NT2/D1 (cell line): Measurements from ENCODE around the gene SELPLG.

Experiments used
- DNase-seq: peaks from one replicate; pipeline ENCODE4 v3.0.0-alpha.2; 2011; ENCODE audit warnings: low read depth, low spot score
- H3K27me3 ChIP-seq: 2 replicates; pipeline ENCODE4 v1.6.0; 2011; ENCODE audit warnings: mild to moderate bottlenecking; ENCODE audit not compliant: insufficient read length, insufficient read depth
- H3K36me3 ChIP-seq: 2 replicates; pipeline ENCODE4 v1.6.1; 2011; ENCODE audit warnings: mild to moderate bottlenecking, low read length, mixed read lengths; ENCODE audit not compliant: insufficient read depth, insufficient read length
- H3K4me1 ChIP-seq: 2 replicates; pipeline ENCODE4 v1.5.1; 2011; ENCODE audit not compliant: insufficient read depth, insufficient read length
- H3K4me3 ChIP-seq: 2 replicates; pipeline ENCODE4 v1.5.1; 2011; ENCODE audit warnings: low read depth; ENCODE audit not compliant: insufficient read length
- H3K9ac ChIP-seq: 2 replicates; pipeline ENCODE4 v1.6.0; 2011; ENCODE audit warnings: low read depth; ENCODE audit not compliant: insufficient read length
- H3K9me3 ChIP-seq: 2 replicates; pipeline ENCODE4 v1.5.1; 2011; ENCODE audit warnings: mild to moderate bottlenecking, low read length; ENCODE audit not compliant: insufficient read depth
- SUZ12 ChIP-seq: IDR thresholded peaks from 2 replicates; pipeline ENCODE4 v1.6.1; 2011; ENCODE audit not compliant: insufficient read length, insufficient read depth; ENCODE audit errors: extremely low read depth
- YY1 ChIP-seq: IDR thresholded peaks from 2 replicates; pipeline ENCODE4 v1.6.1; 2011; ENCODE audit not compliant: insufficient read length, insufficient read depth
- ZNF274 ChIP-seq: IDR thresholded peaks from 2 replicates; pipeline ENCODE4 v1.6.1; 2011; ENCODE audit warnings: mild to moderate bottlenecking, low read depth, low read length

SELPLG gene

GRCh38 chr12:108627134-108627920 is 6.4 kb downstream of the SELPLG start:
- Histone ChIP-seq H3K36me3 (no peaks in the 10 kb centered on the region), H3K9ac (no peak overlapping the region), H3K4me3 (no peak overlapping the region), H3K27me3 (no peaks in the 10 kb centered on the region), H3K9me3 (peaks cover 16% of the 10 kb centered on the region; the same call in 1 of the 2 replicates), H3K4me1 (peaks cover 18% of the 10 kb centered on the region)
- TF ChIP-seq SUZ12: no peak
- TF ChIP-seq YY1: no peak
- no peak for TF ChIP-seq ZNF274
- no peak for DNase-seq

GRCh38 chr12:108625228-108625627 is 8.5 kb downstream of the SELPLG start:
- no peak for DNase-seq
- Histone ChIP-seq H3K27me3 (no peaks in the 10 kb centered on the region), H3K9me3 (peaks cover 16% of the 10 kb centered on the region; the same call in 1 of the 2 replicates), H3K4me3 (no peak overlapping the region), H3K4me1 (peaks cover 20% of the 10 kb centered on the region), H3K36me3 (no peaks in the 10 kb centered on the region), H3K9ac (no peak overlapping the region)
- TF ChIP-seq YY1 (no peak), ZNF274 (no peak), SUZ12 (no peak)

GRCh38 chr12:108623577-108623976 is 10.1 kb downstream of the SELPLG start:
- no peaks in the 10 kb centered on the region for H3K36me3 ChIP-seq
- TF ChIP-seq ZNF274: no peak
- TF ChIP-seq SUZ12: no peak
- TF ChIP-seq YY1: no peak
- peaks cover 11% of the 10 kb centered on the region for H3K4me1 ChIP-seq
- peaks cover 16% of the 10 kb centered on the region; the same call in 1 of the 2 replicates for H3K9me3 ChIP-seq
- H3K27me3 ChIP-seq: no peaks in the 10 kb centered on the region
- DNase-seq: no peak
- no peak overlapping the region for H3K9ac ChIP-seq
- no peak overlapping the region for H3K4me3 ChIP-seq

- no peak for DNase-seq
- Histone ChIP-seq H3K4me1 (peaks cover 7% of the 10 kb centered on the region), H3K9ac (no peak overlapping the region), H3K36me3 (no peaks in the 10 kb centered on the region), H3K9me3 (peaks cover 16% of the 10 kb centered on the region; the same call in 1 of the 2 replicates), H3K4me3 (no peak overlapping the region), H3K27me3 (no peaks in the 10 kb centered on the region)
- no peak for TF ChIP-seq YY1
- no peak for TF ChIP-seq ZNF274
- no peak for TF ChIP-seq SUZ12
Observed at GRCh38 chr12:108622921-108623514, 10.7 kb downstream of the SELPLG start.

GRCh38 chr12:108622421-108622820 is 11.3 kb downstream of the SELPLG start:
- H3K36me3 ChIP-seq: no peaks in the 10 kb centered on the region
- no peak for DNase-seq
- no peaks in the 10 kb centered on the region for H3K27me3 ChIP-seq
- TF ChIP-seq SUZ12 (no peak), YY1 (no peak), ZNF274 (no peak)
- peaks cover 16% of the 10 kb centered on the region; the same call in 1 of the 2 replicates for H3K9me3 ChIP-seq
- H3K4me1 ChIP-seq: peaks cover 7% of the 10 kb centered on the region
- no peak overlapping the region for H3K4me3 ChIP-seq
- no peak overlapping the region for H3K9ac ChIP-seq

- Histone ChIP-seq H3K4me3 (no peak overlapping the region), H3K9ac (no peak overlapping the region), H3K9me3 (peaks cover 17% of the 10 kb centered on the region; the same call in 1 of the 2 replicates), H3K4me1 (peaks cover 9% of the 10 kb centered on the region), H3K27me3 (no peaks in the 10 kb centered on the region), H3K36me3 (no peaks in the 10 kb centered on the region)
- DNase-seq: no peak
- no peak for TF ChIP-seq SUZ12
Observed at GRCh38 chr12:108621161-108621560, 12.5 kb downstream of the SELPLG start.

- H3K36me3 ChIP-seq: no peaks in the 10 kb centered on the region
- peaks cover 17% of the 10 kb centered on the region; the same call in 1 of the 2 replicates for H3K9me3 ChIP-seq
Observed at GRCh38 chr12:108620236-108620879, 13.3 kb downstream of the SELPLG start.

More at GRCh38 chr12:108620236-108620879, 13.3 kb downstream of the SELPLG start:
- Histone ChIP-seq H3K9ac (no peak overlapping the region), H3K4me1 (peaks cover 9% of the 10 kb centered on the region), H3K4me3 (no peak overlapping the region), H3K27me3 (no peaks in the 10 kb centered on the region)
- no peak for TF ChIP-seq YY1
- no peak for TF ChIP-seq SUZ12
- TF ChIP-seq ZNF274: no peak
- DNase-seq: no peak
